Type B pancreatic cell (in vitro differentiated cells): ENCODE data around the gene DMRTA2. TPM values are rescaled to one million over a fixed set of nuclear protein-coding genes. Genes with fewer than 3 reads are reported as not detected.
"Not testable (repeated sequence)": the region's sequence is repeated elsewhere in the genome, so short reads cannot be mapped to it uniquely, and the experiment has no call there.

Experiments
- DNase-seq: peaks from one replicate; pipeline ENCODE4 v3.0.0; 2021; ENCODE audit warnings: mixed read lengths; ENCODE audit not compliant: unreplicated experiment; ENCODE audit errors: extremely low spot score
- H3K27ac Mint-ChIP-seq: 2 replicates; pipeline ENCODE4 v1.8.0; 2021; ENCODE audit warnings: mild to moderate bottlenecking, mixed read lengths
- H3K27me3 Mint-ChIP-seq: 2 replicates; pipeline ENCODE4 v1.8.0; 2021; ENCODE audit warnings: mixed read lengths
- H3K36me3 Mint-ChIP-seq: 2 replicates; pipeline ENCODE4 v1.8.0; 2021; ENCODE audit warnings: mixed read lengths
- H3K4me1 Mint-ChIP-seq: one replicate; pipeline ENCODE4 v1.8.0; 2021; ENCODE audit warnings: mixed read lengths; ENCODE audit not compliant: unreplicated experiment
- H3K4me3 Mint-ChIP-seq: 2 replicates; pipeline ENCODE4 v1.8.0; 2021; ENCODE audit warnings: mild to moderate bottlenecking, mixed read lengths
- H3K9me3 Mint-ChIP-seq: 2 replicates; pipeline ENCODE4 v1.8.0; 2021; ENCODE audit warnings: mixed read lengths
- total RNA-seq: library from RNA; stranded (reverse); gene quantifications from 2 replicates; pipeline ENCODE4 v1.2.1, GENCODE V29; 2021; ENCODE audit warnings: low replicate concordance
- TF ChIP-seq, protein P1 (sequence below): fragments of 200-600 bp; sonication (generic); conservative IDR thresholded peaks from 2 replicates; pipeline ENCODE4 v1.5.0; 2021; ENCODE audit warnings: antibody characterized with exemption, mild to moderate bottlenecking

Gene DMRTA2
- total RNA-seq, 1 donor from 2014 or later: 0.48 TPM

DNA sequence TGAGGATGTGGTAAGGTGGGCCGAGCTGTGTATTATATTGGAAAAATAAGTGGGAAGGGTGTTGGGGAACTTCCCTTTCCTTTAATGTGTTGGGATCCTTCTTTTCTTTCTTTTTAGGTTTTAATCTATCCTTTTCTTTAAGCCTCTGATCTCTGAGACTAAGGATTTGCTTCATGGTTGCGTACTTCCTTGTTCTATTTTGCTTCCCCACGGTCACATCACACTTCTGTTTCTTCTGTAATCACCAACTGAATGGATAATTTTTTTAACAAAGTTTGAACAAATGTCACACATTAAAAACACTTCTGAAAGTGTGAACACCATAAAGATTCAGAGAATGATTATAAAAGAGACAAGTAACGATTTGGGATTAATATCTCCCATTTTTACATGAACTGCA lies 17.4 kb downstream of the DMRTA2 start:
- no peak for DNase-seq
- no peak overlapping the region for H3K4me3 Mint-ChIP-seq
- no peaks in the 10 kb centered on the region for H3K4me1 Mint-ChIP-seq
- H3K9me3 Mint-ChIP-seq: no peaks in the 10 kb centered on the region
- TF ChIP-seq, protein P1, sequence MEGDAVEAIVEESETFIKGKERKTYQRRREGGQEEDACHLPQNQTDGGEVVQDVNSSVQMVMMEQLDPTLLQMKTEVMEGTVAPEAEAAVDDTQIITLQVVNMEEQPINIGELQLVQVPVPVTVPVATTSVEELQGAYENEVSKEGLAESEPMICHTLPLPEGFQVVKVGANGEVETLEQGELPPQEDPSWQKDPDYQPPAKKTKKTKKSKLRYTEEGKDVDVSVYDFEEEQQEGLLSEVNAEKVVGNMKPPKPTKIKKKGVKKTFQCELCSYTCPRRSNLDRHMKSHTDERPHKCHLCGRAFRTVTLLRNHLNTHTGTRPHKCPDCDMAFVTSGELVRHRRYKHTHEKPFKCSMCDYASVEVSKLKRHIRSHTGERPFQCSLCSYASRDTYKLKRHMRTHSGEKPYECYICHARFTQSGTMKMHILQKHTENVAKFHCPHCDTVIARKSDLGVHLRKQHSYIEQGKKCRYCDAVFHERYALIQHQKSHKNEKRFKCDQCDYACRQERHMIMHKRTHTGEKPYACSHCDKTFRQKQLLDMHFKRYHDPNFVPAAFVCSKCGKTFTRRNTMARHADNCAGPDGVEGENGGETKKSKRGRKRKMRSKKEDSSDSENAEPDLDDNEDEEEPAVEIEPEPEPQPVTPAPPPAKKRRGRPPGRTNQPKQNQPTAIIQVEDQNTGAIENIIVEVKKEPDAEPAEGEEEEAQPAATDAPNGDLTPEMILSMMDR: no peak
- no peak overlapping the region for H3K27ac Mint-ChIP-seq
- no peaks in the 10 kb centered on the region for H3K36me3 Mint-ChIP-seq
- peaks cover 75% of the 10 kb centered on the region for H3K27me3 Mint-ChIP-seq

DNA sequence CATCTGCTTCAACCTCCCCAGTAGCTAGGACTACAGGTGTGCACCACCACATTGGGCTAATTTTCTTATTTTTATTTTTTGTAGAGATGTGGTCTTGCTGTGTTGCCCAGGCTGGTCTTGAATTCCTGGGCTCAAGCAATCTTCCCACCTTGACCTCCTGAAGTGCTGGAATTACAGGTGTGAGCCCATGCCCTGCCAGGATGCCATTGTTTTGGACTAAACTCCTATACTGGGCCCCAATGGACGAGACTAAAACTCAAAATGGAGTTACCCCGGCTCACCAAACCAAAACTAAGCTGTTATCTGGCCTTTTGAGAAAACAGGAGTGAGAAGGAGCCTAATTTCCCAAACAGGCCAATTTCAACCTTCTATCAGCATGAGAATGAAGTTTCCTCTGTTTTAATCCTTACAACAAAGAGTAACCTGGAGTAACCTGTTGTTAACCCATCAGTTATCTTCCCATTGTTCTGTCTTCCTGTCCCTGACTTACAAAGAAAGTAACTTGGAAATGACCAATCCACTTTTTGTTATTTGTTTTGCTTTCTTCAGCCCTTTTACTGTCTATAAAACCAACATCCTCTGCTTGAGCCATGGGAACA lies 29.6 kb downstream of the DMRTA2 start:
- Mint-ChIP-seq H3K27ac (no peak overlapping the region), H3K27me3 (peaks cover 23% of the 10 kb centered on the region), H3K36me3 (no peaks in the 10 kb centered on the region), H3K9me3 (peaks cover 4% of the 10 kb centered on the region), H3K4me3 (no peak overlapping the region), H3K4me1 (no peaks in the 10 kb centered on the region)
- DNase-seq: no peak
- TF ChIP-seq, protein P1: no peak

DNA sequence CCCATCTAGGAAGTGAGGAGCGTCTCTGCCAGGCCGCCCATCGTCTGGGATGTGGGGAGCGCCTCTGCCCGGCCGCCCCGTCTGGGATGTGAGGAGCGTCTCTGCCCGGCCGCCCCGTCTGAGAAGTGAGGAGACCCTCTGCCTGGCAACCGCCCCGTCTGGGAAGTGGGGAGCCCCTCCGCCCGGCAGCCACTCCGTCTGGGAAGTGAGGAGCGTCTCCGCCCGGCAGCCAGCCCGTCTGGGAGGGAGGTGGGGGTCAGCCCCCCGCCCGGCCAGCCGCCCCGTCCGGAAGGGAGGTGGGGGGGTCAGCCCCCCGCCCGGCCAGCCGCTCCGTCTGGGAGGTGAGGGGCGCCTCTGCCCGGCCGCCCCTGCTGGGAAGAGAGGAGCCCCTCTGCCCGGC lies 41.7 kb downstream of the DMRTA2 start:
- not testable (repeated sequence) for H3K9me3 Mint-ChIP-seq, H3K4me3 Mint-ChIP-seq, H3K36me3 Mint-ChIP-seq, H3K4me1 Mint-ChIP-seq, DNase-seq, H3K27ac Mint-ChIP-seq
- H3K27me3 Mint-ChIP-seq: peaks cover 26% of the 10 kb centered on the region

DNA sequence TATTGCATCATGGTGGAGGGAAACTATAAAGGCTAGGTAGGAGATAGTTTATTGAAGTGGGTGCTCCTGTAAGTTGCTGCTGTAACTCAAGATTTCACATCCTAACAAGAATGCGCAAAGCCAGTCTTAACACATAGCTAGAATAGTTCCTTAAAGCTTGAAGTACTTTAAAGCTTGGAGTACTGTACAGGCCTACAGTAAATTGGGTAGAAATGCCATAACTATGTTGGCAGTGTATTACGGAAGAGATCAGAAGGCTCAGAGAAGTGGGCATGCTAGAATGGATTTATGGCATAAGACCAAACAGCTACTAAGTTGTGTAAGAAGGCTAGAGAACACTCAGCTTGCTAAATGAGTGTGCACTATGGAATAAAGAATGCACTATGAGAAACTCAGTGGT lies 44.5 kb downstream of the DMRTA2 start:
- no peaks in the 10 kb centered on the region for H3K9me3 Mint-ChIP-seq
- no peak overlapping the region for H3K4me3 Mint-ChIP-seq
- no peak overlapping the region for H3K27ac Mint-ChIP-seq
- no peaks in the 10 kb centered on the region for H3K4me1 Mint-ChIP-seq
- DNase-seq: no peak
- TF ChIP-seq, protein P1: no peak
- no peaks in the 10 kb centered on the region for H3K36me3 Mint-ChIP-seq
- peaks cover 36% of the 10 kb centered on the region for H3K27me3 Mint-ChIP-seq

DNA sequence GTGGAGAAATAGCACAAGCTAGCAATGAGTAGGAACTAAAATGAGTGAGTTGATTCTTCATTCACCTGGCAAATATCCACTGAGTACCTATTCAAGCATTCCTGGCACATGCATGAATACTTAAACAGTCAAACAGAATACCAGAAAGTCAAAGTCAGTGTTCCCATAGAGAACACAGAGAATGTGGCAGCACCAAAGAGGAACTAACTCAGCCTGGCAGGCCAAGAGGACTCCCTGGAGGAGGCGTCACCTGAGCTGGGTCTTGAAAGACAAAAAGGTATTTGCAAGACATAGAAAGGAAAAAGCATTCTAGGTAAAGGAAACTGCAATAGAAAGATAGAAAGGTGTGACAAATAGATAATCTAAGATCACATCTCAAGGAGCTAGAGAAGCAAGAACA lies 49.7 kb downstream of the DMRTA2 start:
- DNase-seq: no peak
- no peaks in the 10 kb centered on the region for H3K4me1 Mint-ChIP-seq
- no peak overlapping the region for H3K27ac Mint-ChIP-seq
- no peaks in the 10 kb centered on the region for H3K36me3 Mint-ChIP-seq
- H3K4me3 Mint-ChIP-seq: no peak overlapping the region
- TF ChIP-seq, protein P1: no peak
- H3K27me3 Mint-ChIP-seq: peaks cover 64% of the 10 kb centered on the region
- H3K9me3 Mint-ChIP-seq: no peaks in the 10 kb centered on the region

DNA sequence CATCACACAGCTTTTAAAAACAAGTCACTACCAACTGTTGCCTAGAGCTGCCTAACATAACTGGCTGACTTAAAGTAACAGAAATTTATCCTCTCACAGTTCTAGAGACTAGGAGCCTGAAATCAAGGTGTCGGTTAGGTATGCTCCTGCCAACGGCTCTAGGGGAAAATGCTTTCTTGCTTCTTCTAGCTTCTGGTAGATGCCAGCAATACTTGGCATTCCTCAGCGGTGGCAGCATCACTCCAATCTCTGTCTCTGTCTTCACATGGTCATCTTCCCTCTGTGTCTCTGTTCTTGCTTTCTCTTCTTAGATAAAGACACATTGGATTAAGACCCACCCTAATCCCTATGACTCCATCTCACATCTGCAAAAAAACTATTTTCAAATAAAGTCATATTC lies 51.5 kb downstream of the DMRTA2 start:
- H3K27ac Mint-ChIP-seq: no peak overlapping the region
- TF ChIP-seq, protein P1: no peak
- no peaks in the 10 kb centered on the region for H3K4me1 Mint-ChIP-seq
- H3K27me3 Mint-ChIP-seq: peaks cover 50% of the 10 kb centered on the region
- H3K4me3 Mint-ChIP-seq: no peak overlapping the region
- no peak for DNase-seq
- no peaks in the 10 kb centered on the region for H3K36me3 Mint-ChIP-seq
- no peaks in the 10 kb centered on the region for H3K9me3 Mint-ChIP-seq
